GM19324 (cell line): ENCODE measurements around the gene SYT3.
A peak's percentile ranks its signal among the peaks of the same experiment; 100 is the strongest.

Experiments
- ATAC-seq: cut with Tn5 transposase; IDR thresholded peaks from one replicate; pipeline ENCODE4 v1.9.1; 2021; ENCODE audit warnings: mild to moderate bottlenecking, moderate library complexity; ENCODE audit not compliant: unreplicated experiment, low FRiP score

SYT3 gene

DNA sequence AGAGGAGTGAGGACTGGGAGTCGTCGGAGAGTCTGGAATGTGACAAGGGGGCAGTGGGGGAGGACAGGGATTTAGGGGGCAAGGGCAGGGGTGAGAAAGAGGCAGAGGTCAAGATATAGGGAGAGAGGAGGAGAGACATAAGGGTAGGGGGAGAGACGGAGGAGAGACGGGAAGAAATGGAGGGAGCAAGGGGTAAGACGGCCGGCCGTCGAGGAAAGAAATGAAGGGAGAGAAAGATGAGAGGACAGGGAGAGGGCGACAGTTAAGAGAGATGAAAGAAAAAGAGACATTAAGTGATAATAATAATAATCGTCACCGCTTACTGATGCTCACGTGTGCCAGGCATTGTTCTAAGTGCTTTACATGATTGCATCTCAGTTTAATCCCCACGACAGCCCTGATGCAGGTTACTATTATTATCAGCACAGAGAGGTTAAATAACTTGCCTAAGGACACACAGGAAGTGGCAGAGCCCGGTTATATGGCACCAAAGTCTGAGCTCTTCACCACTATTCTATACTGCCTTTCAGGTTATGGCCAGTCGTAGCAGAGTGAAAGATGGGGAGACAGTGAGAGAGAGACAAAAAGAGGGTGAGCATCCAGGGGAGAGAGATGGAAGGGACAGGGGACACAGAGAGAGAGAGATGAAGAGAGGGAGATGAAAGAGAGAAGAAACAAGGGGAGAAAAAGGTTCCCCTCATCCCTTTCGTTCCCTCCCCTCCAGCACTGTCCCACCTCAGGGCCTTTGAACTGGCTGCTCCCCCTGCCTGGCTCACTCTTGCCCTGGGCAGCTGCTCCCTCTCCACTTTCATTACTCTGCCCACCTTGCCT, 23.2 kb upstream of the SYT3 start:
- no peak for ATAC-seq

DNA sequence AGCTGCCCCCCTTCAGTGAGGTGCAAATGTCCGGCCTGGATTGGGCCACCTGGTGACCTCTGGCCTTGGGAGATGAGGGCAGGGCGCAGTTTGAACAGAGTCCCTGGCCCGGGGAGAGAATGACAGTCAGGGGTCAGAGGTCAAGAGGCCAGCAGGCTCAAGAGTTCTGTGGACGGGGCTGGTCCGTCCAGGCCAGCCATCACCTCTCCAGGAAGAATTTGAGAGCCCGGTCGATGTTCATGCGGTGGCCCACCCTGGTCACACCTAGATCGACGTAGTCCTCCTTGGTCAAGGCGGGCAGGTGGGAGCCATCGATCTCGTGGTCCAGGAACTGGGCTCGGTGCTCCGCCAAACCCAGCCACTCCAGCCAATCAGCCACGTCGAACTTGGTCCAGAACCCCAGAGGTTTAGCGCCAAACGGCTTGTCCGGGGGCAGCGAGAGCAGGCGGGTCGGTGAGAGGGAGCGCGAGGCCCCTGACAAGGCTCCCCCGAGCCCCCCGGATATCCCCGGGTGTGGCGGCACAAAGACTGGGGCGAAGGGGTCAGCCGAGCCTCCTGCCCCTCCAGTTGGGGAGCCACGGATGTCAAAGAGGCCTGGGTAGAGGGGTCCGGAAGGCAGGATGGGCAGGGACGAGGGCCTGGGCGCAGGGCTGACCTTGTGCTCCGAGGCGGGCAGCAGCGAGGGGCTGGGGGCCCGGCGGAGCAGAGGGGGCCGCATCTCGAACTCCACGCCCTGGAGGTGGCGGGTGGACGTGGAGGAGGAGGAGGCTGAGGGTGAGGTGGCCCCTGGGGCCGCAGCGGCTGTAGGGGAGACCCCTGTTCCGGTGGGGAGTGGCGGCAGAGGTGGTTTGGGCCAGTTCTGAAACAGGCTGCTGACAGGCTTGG, 22.3 kb upstream of the SYT3 start:
- no peak for ATAC-seq

DNA sequence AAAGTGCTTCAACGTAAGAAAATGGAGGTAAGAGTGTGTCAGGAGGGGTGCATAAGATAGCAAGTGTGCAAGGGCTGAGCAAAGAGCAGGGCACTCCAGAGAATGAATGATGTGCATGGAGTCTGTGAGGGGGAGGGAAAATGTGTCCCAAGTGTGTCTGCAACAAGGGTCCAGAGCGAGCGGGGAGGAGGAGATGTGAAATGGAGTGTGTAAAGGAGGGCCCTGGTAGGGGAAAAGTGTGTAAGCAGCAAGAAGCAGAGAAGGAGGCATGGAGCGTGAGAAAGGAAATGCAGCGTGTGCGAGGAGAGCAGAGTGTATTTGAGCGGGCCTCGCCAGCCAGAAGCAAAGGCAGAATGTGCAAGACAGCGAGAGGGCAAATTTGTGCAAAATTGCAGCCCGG, 21.3 kb upstream of the SYT3 start:
- ATAC-seq, result no peak

DNA sequence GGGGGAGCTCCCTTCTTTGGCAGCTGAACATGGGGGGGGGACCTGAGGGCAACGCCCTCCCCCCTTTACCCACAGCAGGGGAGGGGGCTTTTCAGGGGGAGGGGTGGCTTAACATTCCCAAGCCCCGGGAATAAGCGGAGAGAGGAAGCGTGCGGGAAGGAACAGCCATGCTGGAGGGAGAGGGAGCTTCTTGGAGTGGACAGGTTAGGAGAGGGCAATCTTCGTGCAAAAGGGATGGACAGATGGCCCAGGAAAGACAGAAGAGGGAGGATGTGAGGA, 20.3 kb upstream of the SYT3 start:
- no peak for ATAC-seq

DNA sequence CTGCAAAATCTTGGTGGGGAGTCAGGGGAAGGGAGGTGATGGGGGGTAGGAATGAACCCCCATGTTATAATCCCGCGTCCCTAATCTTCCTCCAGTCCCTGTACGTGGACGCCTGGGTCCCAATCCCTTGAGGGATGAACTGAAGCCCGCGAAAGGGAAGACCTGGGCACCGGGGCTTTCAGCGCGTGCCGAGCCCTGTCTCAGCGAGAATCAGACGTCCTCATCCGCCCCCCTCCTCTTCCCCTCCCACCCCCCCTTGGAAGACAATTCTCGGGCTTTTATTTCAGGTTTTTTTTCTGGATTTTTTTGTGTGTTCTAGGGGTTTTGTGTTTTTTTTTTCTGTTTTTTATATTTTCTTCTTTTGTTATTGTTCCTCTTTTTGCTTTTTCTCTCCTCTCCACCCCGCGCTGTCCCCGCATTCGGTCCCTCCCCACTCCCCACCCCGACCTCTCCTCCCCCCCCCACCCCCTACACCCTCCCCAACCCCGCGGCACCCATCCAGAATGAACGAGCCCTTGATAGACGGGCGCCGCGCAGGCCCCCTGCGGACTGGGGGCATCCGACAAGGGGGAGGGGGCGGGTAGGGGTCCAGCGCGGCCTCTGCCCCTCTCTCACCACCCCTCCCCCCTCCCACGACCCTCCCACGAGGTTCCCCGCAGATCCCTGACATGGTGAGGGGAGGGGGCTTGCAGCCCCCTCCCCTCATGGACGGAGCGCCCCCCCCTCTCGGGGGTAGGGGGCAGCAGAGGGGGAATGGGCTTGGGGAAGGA, 19.8 kb upstream of the SYT3 start:
- no peak for ATAC-seq

GRCh38 chr19:50658441-50659317, 19.0 kb upstream of the SYT3 start:
- no peak for ATAC-seq

- ATAC-seq, result peak; percentile 73
Measured at GRCh38 chr19:50657712-50658440, 18.2 kb upstream of the SYT3 start.

DNA sequence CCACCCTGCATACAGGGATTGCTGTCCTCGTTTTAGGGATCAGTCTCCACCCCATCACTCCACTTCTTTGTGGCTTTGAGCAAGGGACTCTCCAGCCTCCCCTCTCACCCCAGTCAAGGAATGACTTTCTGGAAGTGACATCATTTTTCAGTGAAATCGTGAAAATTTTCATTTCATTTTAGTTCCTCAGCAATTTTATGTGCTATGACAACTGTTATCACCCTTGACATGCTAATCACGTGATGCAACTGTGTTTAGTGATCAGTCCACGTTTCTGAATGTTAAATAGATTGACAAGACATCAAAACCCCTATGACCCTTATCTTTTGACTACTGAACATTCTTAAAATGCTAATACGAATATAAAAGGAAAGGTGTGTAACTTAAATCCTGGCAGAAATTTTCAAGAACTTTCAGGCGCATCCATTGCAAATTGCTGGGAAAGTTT, 17.6 kb upstream of the SYT3 start:
- ATAC-seq, result no peak

DNA sequence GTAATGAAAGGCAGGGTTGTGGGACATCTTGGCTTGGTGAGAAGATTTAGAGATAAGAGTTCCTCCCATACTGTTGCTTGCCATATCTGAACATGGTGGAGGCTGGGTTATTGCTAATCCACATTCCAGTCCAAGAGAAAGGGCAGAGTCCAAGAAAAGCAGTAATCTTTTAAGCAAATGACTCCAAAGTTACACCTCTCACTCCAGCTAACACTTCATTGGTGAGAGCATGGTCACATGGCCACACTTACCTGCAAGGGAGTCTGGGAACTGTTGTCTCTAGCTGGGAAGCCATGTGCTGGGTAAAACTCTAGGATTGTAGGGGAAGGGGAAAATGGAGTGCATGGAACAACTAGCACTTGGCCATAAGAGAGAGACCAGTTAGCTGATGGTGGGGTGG, 15.2 kb upstream of the SYT3 start:
- no peak for ATAC-seq

GRCh38 chr19:50652722-50653121, 13.0 kb upstream of the SYT3 start:
- ATAC-seq, result no peak

DNA sequence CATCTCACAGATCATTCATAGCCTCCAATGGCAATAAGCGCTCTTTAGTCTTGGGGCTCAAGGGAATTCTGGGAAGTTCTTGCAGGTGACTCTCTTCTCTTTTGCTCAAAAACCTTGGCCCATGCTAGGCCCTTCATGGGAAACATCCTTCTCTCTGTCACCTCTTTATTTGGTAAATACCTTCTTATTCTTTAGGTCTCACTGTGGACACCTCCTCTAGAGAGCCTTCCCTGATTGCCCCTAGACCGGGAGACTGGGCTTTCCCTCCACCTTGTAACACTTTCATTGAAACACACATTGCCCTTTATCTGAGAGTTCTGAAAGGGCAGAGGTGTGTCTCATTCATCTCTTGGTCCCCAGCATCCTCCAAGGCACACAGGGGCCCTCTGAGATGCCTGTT, 11.5 kb upstream of the SYT3 start:
- ATAC-seq, result no peak

DNA sequence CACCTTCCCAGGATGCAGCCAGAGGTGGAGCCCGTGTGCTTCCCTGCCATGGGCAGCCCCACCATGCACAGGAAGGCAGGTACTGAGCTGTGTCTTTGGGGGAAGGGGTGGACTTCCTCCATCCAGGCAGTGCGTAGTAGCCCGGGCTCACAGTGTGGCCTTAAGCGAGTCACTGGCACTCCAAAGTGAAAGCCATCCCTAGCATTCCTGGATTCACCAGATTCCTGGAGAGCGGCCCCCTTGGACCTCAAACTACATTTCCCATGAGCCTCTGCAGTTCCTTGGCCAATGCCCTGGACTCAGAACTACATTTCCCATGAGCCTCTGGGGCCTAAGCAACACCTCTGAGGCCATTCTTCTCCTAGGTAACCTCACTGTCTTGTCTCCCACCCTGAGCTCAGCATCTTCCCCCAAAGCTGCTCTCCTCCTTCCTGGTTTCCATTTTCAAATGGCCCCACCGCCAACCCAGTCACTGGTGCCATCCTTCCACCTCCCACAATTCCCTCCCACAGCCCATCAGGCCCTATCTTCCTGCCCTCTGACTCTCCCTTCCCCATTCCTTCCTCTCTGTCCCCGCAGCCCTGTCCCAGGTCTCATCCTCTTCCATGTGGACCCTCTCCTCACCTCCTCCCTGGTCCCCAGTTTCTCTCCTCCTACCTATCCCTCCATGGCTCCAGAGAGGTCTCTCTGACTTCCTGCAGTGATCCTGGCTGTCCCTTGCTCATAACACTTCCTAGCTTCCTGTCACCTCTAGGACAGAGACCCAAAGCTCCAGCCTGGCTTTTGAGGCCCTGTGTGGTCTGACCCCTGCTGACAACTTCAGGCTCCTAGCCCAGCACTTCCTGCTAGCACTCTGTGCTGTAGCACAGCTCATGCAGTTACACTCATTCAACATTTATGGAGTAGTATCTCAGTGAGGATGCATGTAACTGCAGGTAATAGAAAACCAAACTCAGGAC, 10.0 kb upstream of the SYT3 start, which contains the start of gene C19orf81:
TSS of gene C19orf81 (plus strand) at position 13 of the 959 bp plus-strand sequence. CDS start at position 13, 0 bp downstream.
- no peak for ATAC-seq

DNA sequence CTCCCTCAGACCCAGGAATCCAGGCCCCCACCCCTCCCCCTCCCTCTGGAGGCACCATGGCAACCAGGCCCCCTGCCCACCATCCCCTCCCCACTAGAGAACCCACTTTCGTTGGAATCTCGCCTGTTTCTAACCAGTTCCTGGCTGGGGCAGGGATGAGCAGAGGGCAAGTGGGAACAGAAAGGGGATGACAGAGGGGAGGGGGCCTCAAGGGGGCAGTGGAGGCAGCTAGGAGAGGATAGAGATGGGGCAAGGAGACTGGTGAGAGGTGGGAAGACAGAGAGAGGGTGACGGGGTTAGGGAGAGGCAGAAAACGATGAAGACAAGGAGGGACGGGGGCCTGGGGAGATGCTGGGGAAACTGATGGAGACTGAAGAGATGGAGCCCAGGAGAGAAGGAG, 9.0 kb upstream of the SYT3 start:
- no peak for ATAC-seq

DNA sequence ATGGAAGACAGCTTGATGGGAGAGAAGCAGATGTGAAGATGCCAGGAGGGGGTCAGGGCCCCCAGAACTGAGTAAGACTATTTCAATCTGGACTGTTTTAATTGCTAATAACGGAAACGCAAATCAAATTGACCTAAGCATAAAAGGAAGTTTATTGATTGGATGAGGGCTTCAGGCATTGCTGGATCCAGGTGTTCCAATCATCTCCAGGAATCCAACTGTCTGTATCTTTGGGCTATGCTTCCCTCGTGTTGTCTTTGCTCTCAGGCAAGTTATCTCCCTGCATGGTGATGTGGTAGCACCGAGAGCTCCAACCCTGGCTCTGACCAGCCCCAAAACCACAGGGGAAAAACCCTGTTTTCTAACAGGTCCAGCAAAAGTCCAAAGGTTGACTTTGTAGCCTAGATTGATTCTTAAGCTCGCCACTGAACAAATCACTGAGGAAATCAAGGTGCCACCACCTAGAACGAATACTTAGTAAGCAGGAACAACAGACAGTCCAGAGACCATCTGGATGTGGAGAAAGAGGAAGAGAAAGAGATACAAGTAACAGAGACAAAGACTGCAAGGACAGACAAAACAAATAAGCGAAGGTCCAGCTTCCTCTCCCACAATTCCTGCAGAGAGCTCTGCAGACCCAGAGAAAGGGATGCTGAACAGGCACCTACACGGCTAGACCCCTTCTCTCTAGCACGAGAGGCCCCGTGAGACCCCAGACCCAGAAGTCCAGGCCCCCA, 8.4 kb upstream of the SYT3 start:
- no peak for ATAC-seq

GRCh38 chr19:50646074-50646807, 6.6 kb upstream of the SYT3 start:
- ATAC-seq, result no peak

- no peak for ATAC-seq
Measured at GRCh38 chr19:50645107-50645506, 5.4 kb upstream of the SYT3 start.
